ENCODE data around the gene NEK3. TPM values are rescaled to one million over a fixed set of nuclear protein-coding genes. Genes with fewer than 3 reads are reported as not detected.
A peak's percentile ranks its signal among the peaks of the same experiment; 100 is the strongest.
"Not testable (repeated sequence)": the region's sequence is repeated elsewhere in the genome, so short reads cannot be mapped to it uniquely, and the experiment has no call there.

NEK3 gene
- total RNA-seq: 10 to 100 TPM in 2 of 4 donors, 1 to 10 TPM in 2; 6.9 to 20.4 (median 9.9) TPM

GRCh38 chr13:52159159-52159982 lies at the start of gene NEK3:
NEK3 (minus strand) TSS chr13:52159597; CDS start chr13:52156191, 3,406 bp downstream.
- peak; percentile 82 to 84 for DNase-seq (ENCODE audit: low spot score in 2 of 2)
- peak within 1 kb of the TSS; percentile 99 for H3K4me3 ChIP-seq

GRCh38 chr13:52208384-52208783 lies 49.0 kb upstream of the NEK3 start:
- 84% methylated on average over 6 of the region's 6 CpGs for WGBS

More at GRCh38 chr13:52159159-52159982, at the start of gene NEK3:
- WGBS: 27% methylated on average over 5 of the region's 74 CpGs
- Histone ChIP-seq H3K9me3 (no peaks in the 10 kb centered on the region), H3K4me1 (peaks cover 19% of the 10 kb centered on the region), H3K27ac (peak within 1 kb of the TSS; percentile 90), H3K27me3 (no peaks in the 10 kb centered on the region), H3K36me3 (peaks cover 5% of the 10 kb centered on the region)
- TF ChIP-seq POLR2AphosphoS5 (IDR thresholded peaks at IDR 0.05) (no peak), EP300 (IDR thresholded peaks at IDR 0.05) (no peak), POLR2A (IDR thresholded peaks at IDR 0.05) (peak in 1 of 2 donors; percentile 33)

GRCh38 chr13:52207896-52208295 lies 48.5 kb upstream of the NEK3 start:
- H3K36me3 ChIP-seq; H3K9me3 ChIP-seq; H3K27ac ChIP-seq; H3K4me1 ChIP-seq; H3K4me3 ChIP-seq; H3K27me3 ChIP-seq; DNase-seq (ENCODE audit: low spot score in 2 of 2): not testable (repeated sequence)
- 91% methylated on average over 3 of the region's 3 CpGs for WGBS

More at GRCh38 chr13:52208384-52208783, 49.0 kb upstream of the NEK3 start:
- not testable (repeated sequence) for DNase-seq (ENCODE audit: low spot score in 2 of 2); H3K4me1 ChIP-seq; H3K27me3 ChIP-seq; H3K4me3 ChIP-seq; H3K27ac ChIP-seq; H3K36me3 ChIP-seq; H3K9me3 ChIP-seq

- no CpG with 5 or more reads among the region's 2 CpGs for WGBS
- H3K4me1 ChIP-seq, H3K36me3 ChIP-seq: not testable (repeated sequence)
Measured at GRCh38 chr13:52207337-52207736, 47.9 kb upstream of the NEK3 start.

GRCh38 chr13:52204546-52204945 lies 45.1 kb upstream of the NEK3 start:
- H3K27ac ChIP-seq; H3K4me1 ChIP-seq; H3K36me3 ChIP-seq; DNase-seq (ENCODE audit: low spot score in 2 of 2); H3K9me3 ChIP-seq; H3K4me3 ChIP-seq; H3K27me3 ChIP-seq: not testable (repeated sequence)
- WGBS: 67% methylated on average over 4 of the region's 4 CpGs

More at GRCh38 chr13:52207337-52207736, 47.9 kb upstream of the NEK3 start:
- H3K27ac ChIP-seq; DNase-seq (ENCODE audit: low spot score in 2 of 2); H3K9me3 ChIP-seq; H3K27me3 ChIP-seq; H3K4me3 ChIP-seq: not testable (repeated sequence)

GRCh38 chr13:52203864-52204263 lies 44.5 kb upstream of the NEK3 start:
- 43% methylated on average over 1 of the region's 1 CpG for WGBS
- not testable (repeated sequence) for H3K36me3 ChIP-seq; H3K4me1 ChIP-seq; H3K4me3 ChIP-seq; H3K9me3 ChIP-seq; H3K27ac ChIP-seq; DNase-seq (ENCODE audit: low spot score in 2 of 2); H3K27me3 ChIP-seq

GRCh38 chr13:52202506-52202905 lies 43.1 kb upstream of the NEK3 start:
- H3K9me3 ChIP-seq; H3K4me3 ChIP-seq; H3K27ac ChIP-seq; H3K36me3 ChIP-seq; DNase-seq (ENCODE audit: low spot score in 2 of 2); H3K27me3 ChIP-seq; H3K4me1 ChIP-seq: not testable (repeated sequence)
- WGBS: 59% methylated on average over 7 of the region's 7 CpGs

GRCh38 chr13:52201439-52202193 lies 42.2 kb upstream of the NEK3 start:
- not testable (repeated sequence) for H3K4me1 ChIP-seq; H3K27me3 ChIP-seq; H3K4me3 ChIP-seq; H3K9me3 ChIP-seq; H3K27ac ChIP-seq; H3K36me3 ChIP-seq; DNase-seq (ENCODE audit: low spot score in 2 of 2)
- WGBS: 59% methylated on average over 12 of the region's 12 CpGs

GRCh38 chr13:52195401-52195837 lies 36.0 kb upstream of the NEK3 start:
- Histone ChIP-seq H3K36me3 (no peaks in the 10 kb centered on the region), H3K27me3 (no peaks in the 10 kb centered on the region), H3K27ac (no peak overlapping the region), H3K9me3 (no peaks in the 10 kb centered on the region), H3K4me3 (peak overlapping the region; percentile 84), H3K4me1 (peaks cover 28% of the 10 kb centered on the region)
- peak; percentile 88 to 90 for DNase-seq (ENCODE audit: low spot score in 2 of 2)
- TF ChIP-seq EP300 (IDR thresholded peaks at IDR 0.05) (no peak), CTCF (IDR thresholded peaks at IDR 0.05) (no peak), POLR2AphosphoS5 (IDR thresholded peaks at IDR 0.05) (no peak), POLR2A (IDR thresholded peaks at IDR 0.05) (no peak)
- WGBS: 6% methylated on average over 29 of the region's 34 CpGs
